BE2C (cell line): Measurements from ENCODE around the gene APOE. TPM values are rescaled to one million over a fixed set of nuclear protein-coding genes. Genes with fewer than 3 reads are reported as not detected.
"Not testable (repeated sequence)": the region's sequence is repeated elsewhere in the genome, so short reads cannot be mapped to it uniquely, and the experiment has no call there.

ENCODE experiments used
- DNase-seq: peaks from one replicate; pipeline ENCODE4 v3.0.0-alpha.2; 2020
- H3K27me3 ChIP-seq: fragments of 250-450 bp; sonication (Bioruptor Pico); 2 replicates; pipeline ENCODE4 v1.5.1; 2020; ENCODE audit warnings: mild to moderate bottlenecking
- H3K36me3 ChIP-seq: fragments of 250-450 bp; sonication (Bioruptor Pico); 2 replicates; pipeline ENCODE4 v1.5.1; 2020; ENCODE audit warnings: mild to moderate bottlenecking
- H3K4me1 ChIP-seq: fragments of 250-450 bp; sonication (Bioruptor Pico); 2 replicates; pipeline ENCODE4 v1.5.1; 2020
- H3K4me3 ChIP-seq: 2 replicates; pipeline ENCODE4 v1.5.1; 2011; ENCODE audit warnings: low read depth, low read length
- H3K9me3 ChIP-seq: fragments of 250-450 bp; sonication (Bioruptor Pico); 2 replicates; pipeline ENCODE4 v1.5.1; 2020
- polyA plus RNA-seq: library from polyadenylated mRNA; unstranded; fragments of >200 nt; gene quantifications from one replicate; pipeline ENCODE4 v1.2.1, GENCODE V29; 2012; ENCODE audit warnings: low read depth, missing spikeins; ENCODE audit not compliant: insufficient read length, insufficient read depth
- TF ChIP-seq, protein P1 (sequence below): IDR thresholded peaks from 2 replicates; pipeline ENCODE4 v1.5.1; 2012; ENCODE audit warnings: mild to moderate bottlenecking, low read depth, low read length

APOE gene
- polyA plus RNA-seq = 22.4 TPM

DNA sequence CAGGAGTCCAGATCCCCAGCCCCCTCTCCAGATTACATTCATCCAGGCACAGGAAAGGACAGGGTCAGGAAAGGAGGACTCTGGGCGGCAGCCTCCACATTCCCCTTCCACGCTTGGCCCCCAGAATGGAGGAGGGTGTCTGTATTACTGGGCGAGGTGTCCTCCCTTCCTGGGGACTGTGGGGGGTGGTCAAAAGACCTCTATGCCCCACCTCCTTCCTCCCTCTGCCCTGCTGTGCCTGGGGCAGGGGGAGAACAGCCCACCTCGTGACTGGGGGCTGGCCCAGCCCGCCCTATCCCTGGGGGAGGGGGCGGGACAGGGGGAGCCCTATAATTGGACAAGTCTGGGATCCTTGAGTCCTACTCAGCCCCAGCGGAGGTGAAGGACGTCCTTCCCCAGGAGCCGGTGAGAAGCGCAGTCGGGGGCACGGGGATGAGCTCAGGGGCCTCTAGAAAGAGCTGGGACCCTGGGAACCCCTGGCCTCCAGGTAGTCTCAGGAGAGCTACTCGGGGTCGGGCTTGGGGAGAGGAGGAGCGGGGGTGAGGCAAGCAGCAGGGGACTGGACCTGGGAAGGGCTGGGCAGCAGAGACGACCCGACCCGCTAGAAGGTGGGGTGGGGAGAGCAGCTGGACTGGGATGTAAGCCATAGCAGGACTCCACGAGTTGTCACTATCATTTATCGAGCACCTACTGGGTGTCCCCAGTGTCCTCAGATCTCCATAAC is at the start of gene APOE:
Gene APOE, plus strand, starts transcription at position 360 of the 724 bp plus-strand sequence. CDS start 829 bp downstream, outside the sequence.
- H3K27me3 ChIP-seq = peaks cover 13% of the 10 kb centered on the region
- no peak within 1 kb of the TSS for H3K4me3 ChIP-seq
- no peak for DNase-seq
- no peaks in the 10 kb centered on the region for H3K4me1 ChIP-seq
- TF ChIP-seq, protein P1, sequence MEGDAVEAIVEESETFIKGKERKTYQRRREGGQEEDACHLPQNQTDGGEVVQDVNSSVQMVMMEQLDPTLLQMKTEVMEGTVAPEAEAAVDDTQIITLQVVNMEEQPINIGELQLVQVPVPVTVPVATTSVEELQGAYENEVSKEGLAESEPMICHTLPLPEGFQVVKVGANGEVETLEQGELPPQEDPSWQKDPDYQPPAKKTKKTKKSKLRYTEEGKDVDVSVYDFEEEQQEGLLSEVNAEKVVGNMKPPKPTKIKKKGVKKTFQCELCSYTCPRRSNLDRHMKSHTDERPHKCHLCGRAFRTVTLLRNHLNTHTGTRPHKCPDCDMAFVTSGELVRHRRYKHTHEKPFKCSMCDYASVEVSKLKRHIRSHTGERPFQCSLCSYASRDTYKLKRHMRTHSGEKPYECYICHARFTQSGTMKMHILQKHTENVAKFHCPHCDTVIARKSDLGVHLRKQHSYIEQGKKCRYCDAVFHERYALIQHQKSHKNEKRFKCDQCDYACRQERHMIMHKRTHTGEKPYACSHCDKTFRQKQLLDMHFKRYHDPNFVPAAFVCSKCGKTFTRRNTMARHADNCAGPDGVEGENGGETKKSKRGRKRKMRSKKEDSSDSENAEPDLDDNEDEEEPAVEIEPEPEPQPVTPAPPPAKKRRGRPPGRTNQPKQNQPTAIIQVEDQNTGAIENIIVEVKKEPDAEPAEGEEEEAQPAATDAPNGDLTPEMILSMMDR = no peak
- no peaks in the 10 kb centered on the region for H3K9me3 ChIP-seq
- peaks cover 16% of the 10 kb centered on the region for H3K36me3 ChIP-seq

DNA sequence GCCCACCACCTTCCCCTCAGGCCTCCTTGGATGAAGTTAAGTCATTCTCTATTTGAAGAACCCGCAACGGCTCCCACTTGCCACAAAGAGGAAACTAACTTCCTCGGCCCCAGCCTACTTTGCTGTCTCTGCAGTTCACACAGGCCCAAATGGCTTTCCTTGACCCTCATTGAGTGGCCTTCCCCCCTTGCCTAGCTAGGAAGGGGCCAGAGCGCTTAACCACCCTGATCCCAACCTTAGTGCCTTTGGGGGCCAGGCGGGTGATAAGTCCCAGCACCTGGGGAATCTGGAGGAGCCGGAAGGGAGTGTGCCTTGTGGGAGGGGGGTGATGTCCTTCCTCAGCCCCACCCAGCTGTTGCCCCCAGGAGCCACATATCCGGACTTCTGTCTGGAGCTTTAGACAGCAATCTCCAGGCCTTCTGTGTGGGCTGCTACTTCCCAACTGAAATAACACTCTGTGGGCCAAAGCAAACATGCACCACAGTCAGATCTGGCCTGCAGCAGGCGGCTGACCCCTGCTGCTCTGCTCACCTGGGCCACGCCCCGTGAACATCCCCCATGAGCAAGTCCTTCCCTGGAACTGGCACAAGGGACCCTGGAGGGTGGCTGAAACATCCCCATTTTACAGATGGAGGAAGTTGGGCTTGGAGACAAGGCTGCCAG is 49.0 kb upstream of the APOE start:
- DNase-seq = no peak
- Histone ChIP-seq H3K27me3 (no peaks in the 10 kb centered on the region), H3K4me3 (no peak overlapping the region), H3K36me3 (no peaks in the 10 kb centered on the region), H3K9me3 (no peaks in the 10 kb centered on the region), H3K4me1 (peaks cover under 1% of the 10 kb centered on the region)
- TF ChIP-seq, protein P1 = no peak

DNA sequence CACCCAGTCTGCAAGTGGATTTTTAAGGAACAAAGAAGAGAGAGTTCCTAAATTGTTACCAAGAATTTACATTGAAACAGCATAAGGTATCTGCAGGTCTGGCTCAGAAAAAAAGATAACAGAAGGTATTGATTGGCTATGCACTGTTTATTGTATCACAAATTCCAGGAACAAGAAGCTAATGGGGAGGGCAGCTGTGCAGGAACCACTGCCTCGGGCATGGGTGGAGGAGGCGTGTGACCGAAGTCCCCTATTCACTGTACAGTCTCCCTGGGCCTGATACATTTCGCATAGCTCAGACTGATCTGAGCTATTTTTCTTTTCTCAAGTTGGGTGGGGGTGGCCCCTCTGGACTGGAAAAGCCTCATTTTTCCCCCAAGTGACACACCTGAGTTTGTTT is 47.8 kb upstream of the APOE start:
- Histone ChIP-seq H3K4me1 (no peaks in the 10 kb centered on the region), H3K27me3 (no peaks in the 10 kb centered on the region), H3K4me3 (no peak overlapping the region), H3K9me3 (no peaks in the 10 kb centered on the region; the same call in 1 of the 2 replicates), H3K36me3 (no peaks in the 10 kb centered on the region)
- DNase-seq = no peak
- TF ChIP-seq, protein P1 = no peak

DNA sequence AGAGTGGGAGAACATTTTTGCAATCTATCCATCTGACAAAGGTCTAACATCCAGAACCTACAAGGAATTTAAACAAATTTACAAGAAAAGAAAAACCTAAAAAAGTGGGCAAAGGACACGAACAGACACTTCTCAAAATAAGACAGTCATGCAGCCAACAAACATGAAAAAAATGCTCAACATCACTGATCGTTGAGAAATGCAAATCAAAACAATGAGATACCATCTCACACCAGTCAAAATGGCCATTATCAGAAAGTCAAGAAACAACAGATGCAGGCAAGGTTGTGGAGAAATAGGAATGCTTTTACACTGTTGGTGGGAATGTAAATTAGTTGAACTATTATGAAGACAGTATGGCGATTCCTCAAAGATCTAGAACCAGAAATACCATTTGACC is 44.0 kb upstream of the APOE start:
- DNase-seq, H3K4me1 ChIP-seq: not testable (repeated sequence)

DNA sequence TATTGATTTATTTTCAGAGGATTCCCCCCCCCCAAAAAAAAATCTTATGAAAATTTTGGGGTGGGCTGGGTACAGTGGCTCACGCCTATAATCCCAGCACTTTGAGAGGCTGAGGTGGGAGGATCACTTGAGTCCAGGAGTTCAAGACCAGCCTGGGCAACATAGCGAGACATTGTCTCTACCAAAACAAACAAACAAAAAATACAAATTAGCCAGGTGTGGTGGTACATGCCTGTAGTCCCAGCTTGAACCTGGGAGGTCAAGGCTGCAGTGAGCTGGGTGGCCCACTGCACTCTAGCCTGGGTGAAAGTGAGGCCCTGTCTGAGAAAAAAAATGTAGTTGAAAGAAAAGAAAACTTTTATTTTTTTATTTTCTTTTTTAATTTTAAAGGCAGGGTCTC is 41.6 kb upstream of the APOE start:
- TF ChIP-seq, protein P1 = no peak

More for the DNA sequence above, 44.0 kb upstream of the APOE start:
- not testable (repeated sequence) for H3K9me3 ChIP-seq, H3K36me3 ChIP-seq, H3K27me3 ChIP-seq, H3K4me3 ChIP-seq

DNA sequence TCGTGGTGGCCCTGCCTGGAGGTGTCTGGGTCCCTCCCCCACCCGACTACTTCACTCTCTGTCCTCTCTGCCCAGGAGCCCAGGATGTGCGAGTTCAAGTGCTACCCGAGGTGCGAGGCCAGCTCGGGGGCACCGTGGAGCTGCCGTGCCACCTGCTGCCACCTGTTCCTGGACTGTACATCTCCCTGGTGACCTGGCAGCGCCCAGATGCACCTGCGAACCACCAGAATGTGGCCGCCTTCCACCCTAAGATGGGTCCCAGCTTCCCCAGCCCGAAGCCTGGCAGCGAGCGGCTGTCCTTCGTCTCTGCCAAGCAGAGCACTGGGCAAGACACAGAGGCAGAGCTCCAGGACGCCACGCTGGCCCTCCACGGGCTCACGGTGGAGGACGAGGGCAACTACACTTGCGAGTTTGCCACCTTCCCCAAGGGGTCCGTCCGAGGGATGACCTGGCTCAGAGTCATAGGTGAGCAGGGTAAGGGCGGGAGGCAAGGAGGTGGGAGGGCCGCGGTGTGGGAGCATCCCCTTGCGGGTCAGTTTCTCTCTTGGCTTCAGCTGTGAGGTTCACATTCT is 40.3 kb upstream of the APOE start:
- TF ChIP-seq, protein P1 = no peak
- no peaks in the 10 kb centered on the region; the same call in 1 of the 2 replicates for H3K9me3 ChIP-seq
- H3K36me3 ChIP-seq = no peaks in the 10 kb centered on the region; the same call in 1 of the 2 replicates
- DNase-seq = no peak
- no peaks in the 10 kb centered on the region for H3K27me3 ChIP-seq
- no peak overlapping the region for H3K4me3 ChIP-seq
- H3K4me1 ChIP-seq = no peaks in the 10 kb centered on the region

More for the DNA sequence above, 41.6 kb upstream of the APOE start:
- H3K9me3 ChIP-seq = no peaks in the 10 kb centered on the region; the same call in 1 of the 2 replicates
- no peaks in the 10 kb centered on the region for H3K27me3 ChIP-seq
- no peaks in the 10 kb centered on the region; the same call in 1 of the 2 replicates for H3K36me3 ChIP-seq
- no peaks in the 10 kb centered on the region for H3K4me1 ChIP-seq
- DNase-seq = no peak
- H3K4me3 ChIP-seq = no peak overlapping the region
